Activated CD8-positive, alpha-beta memory T cell treated with anti-CD3 and anti-CD28 coated beads for 36 hours (primary cell): ENCODE results near the gene KRTCAP2. TPM values are rescaled to one million over a fixed set of nuclear protein-coding genes. Genes with fewer than 3 reads are reported as not detected.
"Not testable (repeated sequence)": the region's sequence is repeated elsewhere in the genome, so short reads cannot be mapped to it uniquely, and the experiment has no call there.

Experiments
- CTCF ChIA-PET: fragments of 350-600 bp; sonication (Branson Sonifier 250); formaldehyde crosslinking; loops from one replicate; lab custom pipeline; 2021; ENCODE audit warnings: antibody characterized with exemption; lab: Charles Lee
- POLR2A ChIA-PET: fragments of 350-600 bp; sonication (Branson Sonifier 250); formaldehyde crosslinking; loops from one replicate; lab custom pipeline; 2021; ENCODE audit warnings: antibody characterized with exemption; lab: Charles Lee
- total RNA-seq, 2 experiments: library from RNA; stranded (reverse); gene quantifications; one replicate each; pipeline ENCODE4 v1.2.3, GENCODE V29; 2021

Gene KRTCAP2
- total RNA-seq = 100 to 1,000 TPM; 179 to 199 TPM

- ChIA-PET POLR2A (interaction anchor here (0.6 to 2.1 kb wide), 8 partner anchors 8 to 88 kb away, joined by 3 to 11 read pairs (median 3); partner anchors contain the start of gene SLC50A1), CTCF (interaction anchor here (0.6 to 10.5 kb wide), 31 partner anchors 14 to 1334 kb away, joined by 3 to 94 read pairs (median 4); partner anchors contain the start of genes ADAM15 and DPM3)
These were observed at the start of gene KRTCAP2 for GRCh38 chr1:155172732-155173477. KRTCAP2 (minus strand) TSS chr1:155173304; CDS start chr1:155173224, 80 bp downstream.

- CTCF ChIA-PET = interaction anchor here (2.6 kb wide), 1 partner anchor 13 kb away, joined by 8 read pairs; the partner anchor contains the start of genes MTX1 and THBS3
- POLR2A ChIA-PET = not testable (repeated sequence)
These were observed 47.3 kb upstream of the KRTCAP2 start for GRCh38 chr1:155220211-155220965.

DNA sequence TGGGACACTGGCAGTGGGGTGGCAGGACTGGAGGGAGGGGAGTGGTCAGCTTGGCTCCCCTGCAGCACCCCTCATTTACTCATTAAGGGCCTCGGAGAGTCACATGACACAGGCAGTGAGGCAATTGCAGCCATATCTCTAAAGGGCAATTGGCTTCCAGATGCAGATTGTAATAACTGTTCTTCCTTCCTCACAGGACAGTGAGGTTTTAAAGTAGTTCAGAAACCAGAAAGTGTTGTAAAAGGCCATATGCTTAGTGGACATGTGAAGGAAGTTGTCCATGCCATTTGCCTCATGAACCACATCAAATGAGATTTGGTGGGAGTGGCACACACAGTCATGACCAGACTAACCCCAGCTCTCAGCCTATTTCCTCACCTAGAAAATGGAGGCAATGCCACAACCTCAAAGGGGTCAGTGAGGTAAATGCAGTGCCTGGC, 46.5 kb upstream of the KRTCAP2 start:
- ChIA-PET CTCF (interaction anchor here (2.6 kb wide), 1 partner anchor 12 kb away, joined by 8 read pairs; the partner anchor contains the start of genes MTX1 and THBS3), POLR2A (no interaction called here)

- POLR2A ChIA-PET = no interaction called here
- CTCF ChIA-PET = interaction anchor here (1.2 to 2.6 kb wide), 3 partner anchors 12 to 32 kb away, joined by 3 to 8 read pairs (median 5); partner anchors contain the start of genes MTX1 and THBS3
These were observed 45.9 kb upstream of the KRTCAP2 start for GRCh38 chr1:155218854-155219591.

GRCh38 chr1:155214702-155215101, 41.6 kb upstream of the KRTCAP2 start:
- POLR2A ChIA-PET, CTCF ChIA-PET: not testable (repeated sequence)

DNA sequence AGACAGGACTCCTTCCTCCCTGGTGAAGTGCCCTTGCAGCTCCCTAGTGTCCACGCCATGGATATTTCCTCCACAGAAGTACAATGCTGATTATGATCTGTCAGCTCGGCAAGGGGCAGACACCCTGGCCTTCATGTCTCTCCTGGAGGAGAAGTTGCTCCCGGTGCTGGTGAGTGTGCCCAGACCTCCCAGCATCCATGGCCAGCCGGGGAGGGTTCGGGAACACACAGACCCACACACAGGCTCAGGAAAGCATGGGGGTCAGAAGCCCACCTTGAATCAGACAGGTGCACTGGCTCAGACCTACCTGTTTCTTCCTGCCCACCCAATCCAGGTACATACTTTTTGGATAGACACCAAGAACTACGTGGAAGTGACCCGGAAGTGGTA, 38.9 kb upstream of the KRTCAP2 start:
- CTCF ChIA-PET = interaction anchor here (0.8 kb wide), 1 partner anchor 39 kb away, joined by 3 read pairs; no protein-coding TSS in a partner anchor
- POLR2A ChIA-PET = not testable (repeated sequence)

DNA sequence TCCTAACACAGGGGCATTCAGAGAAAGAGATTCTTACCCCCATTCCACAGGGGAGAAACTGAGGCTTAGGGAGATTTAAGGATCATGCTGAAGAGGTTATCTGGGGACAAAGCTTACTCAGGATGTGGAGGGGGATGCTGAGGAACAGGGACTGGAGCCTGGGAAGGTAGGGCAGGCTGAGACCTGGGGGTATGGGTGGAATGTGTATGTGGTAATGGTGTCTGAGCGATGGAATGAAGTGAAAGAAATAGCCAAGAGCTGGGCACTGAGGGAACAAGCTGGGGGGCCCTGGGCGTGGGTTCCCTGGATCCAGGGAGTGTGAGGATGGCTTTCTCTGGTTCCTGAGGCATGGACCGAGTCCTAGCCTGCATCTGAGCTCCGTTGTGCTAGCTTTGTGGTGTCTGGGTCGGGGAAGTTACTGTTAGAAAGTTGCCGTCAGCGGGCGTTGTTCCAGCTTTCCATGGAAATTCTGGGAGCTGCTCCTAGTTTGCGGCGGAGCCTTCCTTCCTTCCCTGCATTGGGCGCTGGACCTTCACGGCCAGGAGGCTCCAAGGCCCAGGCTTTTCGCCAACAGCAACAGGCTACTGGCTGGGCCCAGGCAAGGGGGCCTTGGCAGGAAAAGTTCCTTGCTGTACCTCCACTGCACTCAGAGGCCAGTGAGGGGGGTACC, 38.4 kb upstream of the KRTCAP2 start:
- ChIA-PET POLR2A (interaction anchor here (0.6 kb wide), 1 partner anchor 12 kb away, joined by 4 read pairs; no protein-coding TSS in a partner anchor), CTCF (interaction anchor here (0.7 to 0.8 kb wide), 2 partner anchors 33 to 39 kb away, joined by 3 to 4 read pairs; no protein-coding TSS in a partner anchor)

GRCh38 chr1:155210314-155211104, 37.4 kb upstream of the KRTCAP2 start:
- ChIA-PET POLR2A (interaction anchor here (4.0 kb wide), 1 partner anchor 17 kb away, joined by 25 read pairs; no protein-coding TSS in a partner anchor), CTCF (no interaction called here)

DNA sequence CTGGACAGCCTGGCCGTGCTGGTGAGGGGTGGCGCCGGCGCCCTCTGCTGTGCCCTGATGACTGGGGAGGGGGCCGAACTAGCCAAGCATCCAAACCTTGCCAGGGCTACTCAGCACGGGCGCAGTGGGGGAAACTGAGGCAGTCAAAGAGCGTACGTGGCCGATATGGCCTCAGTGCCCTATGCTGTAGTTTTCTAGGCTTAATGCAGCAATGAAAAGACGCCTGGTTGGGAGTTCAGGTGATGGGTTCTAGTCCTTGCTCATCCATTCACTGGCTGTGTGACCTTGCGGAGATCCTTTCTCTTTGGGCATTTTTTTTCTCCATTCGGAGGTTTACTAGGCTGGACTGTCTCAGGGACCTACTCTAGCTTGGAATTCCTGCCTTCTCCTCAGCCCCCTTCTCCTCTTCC, 36.2 kb upstream of the KRTCAP2 start:
- ChIA-PET POLR2A (interaction anchor here (1.0 to 4.0 kb wide), 3 partner anchors 13 to 17 kb away, joined by 3 to 25 read pairs (median 5); no protein-coding TSS in a partner anchor), CTCF (interaction anchor here (0.9 to 2.4 kb wide), 2 partner anchors 16 to 18 kb away, joined by 3 to 9 read pairs; no protein-coding TSS in a partner anchor)

DNA sequence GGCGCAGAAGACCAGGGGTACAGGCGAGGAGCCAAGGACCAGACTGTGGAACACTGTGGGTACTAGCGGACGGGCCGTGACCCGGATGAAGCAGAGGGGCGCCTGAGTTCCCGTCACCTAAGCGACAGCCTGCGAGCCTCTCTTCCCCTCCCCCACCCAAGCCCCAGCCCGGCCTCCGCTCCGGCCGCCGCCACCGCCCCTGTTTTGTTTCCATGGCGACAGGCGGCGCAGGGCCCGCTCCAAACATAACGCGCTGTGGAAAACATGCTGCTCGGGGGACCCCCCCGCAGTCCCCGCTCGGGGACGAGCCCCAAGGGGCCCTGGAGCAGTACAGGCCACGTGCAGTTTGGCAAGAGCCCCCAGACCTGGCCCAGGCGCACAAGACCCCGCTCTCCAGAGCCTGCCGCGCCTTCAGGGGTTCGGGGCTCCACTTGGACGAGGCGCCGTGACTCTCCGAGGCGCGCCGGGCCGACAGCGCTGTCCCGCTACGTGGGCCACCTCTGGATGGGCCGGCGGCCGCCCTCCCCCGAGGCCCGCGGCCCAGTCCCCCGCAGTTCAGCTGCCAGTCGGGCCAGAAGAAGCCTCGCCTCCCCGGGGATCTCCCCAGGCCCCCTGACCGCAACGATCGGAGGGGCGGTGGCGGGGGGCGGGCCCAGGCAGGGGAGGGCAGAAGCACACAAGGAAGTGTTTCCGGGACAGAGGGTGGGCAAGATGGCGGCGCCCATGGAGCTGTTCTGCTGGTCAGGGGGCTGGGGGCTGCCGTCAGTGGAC, 35.6 kb upstream of the KRTCAP2 start, which contains the start of gene MTX1:
MTX1 (plus strand) TSS at position 155 of the 771 bp plus-strand sequence; CDS start at position 265, 110 bp downstream.
- ChIA-PET POLR2A (interaction anchor here (1.0 to 4.0 kb wide), 3 partner anchors 12 to 18 kb away, joined by 3 to 25 read pairs (median 5); no protein-coding TSS in a partner anchor), CTCF (interaction anchor here (0.9 to 2.9 kb wide), 7 partner anchors 10 to 42 kb away, joined by 3 to 28 read pairs (median 10); no protein-coding TSS in a partner anchor)

DNA sequence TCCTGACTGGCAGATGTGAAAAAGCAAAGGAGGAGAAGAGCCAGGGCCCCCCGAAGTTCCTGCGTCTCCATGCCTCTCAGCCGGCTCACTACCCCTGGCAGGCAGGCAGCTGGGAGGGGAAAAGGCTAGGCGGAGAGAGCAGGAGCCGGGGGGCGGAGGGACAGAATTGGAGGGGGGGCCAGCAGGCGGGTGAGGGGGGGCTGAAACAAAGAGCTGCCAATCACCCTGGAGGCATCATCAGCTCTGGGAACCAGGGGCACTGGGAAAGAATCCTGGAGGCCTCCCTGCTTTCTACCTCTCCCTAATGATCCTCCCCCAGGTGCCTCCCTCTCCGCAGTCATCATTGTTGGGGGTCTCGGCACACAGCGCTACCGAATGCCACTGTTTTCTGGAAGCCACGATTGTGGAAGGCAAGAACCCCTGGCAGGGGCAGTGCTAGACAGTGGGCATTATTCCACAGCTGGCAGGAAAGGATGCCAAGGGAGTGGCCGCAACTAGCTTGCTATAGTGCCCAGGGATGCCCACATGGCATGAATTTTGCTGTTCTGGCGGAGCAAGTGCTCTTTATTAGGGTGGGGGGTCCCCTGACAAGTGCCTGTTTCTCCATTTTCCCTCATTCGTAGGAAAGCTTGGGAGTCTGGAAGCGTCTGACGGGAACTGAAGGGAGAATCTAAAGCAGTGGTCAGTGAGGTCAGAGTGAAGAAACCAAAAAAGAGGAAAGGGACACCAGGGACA, 34.9 kb upstream of the KRTCAP2 start, which contains the start of gene THBS3:
THBS3 (minus strand) TSS at position 92 of the 735 bp plus-strand sequence; CDS start at position 71, 21 bp downstream.
- POLR2A ChIA-PET = interaction anchor here (0.7 to 4.0 kb wide), 2 partner anchors 14 to 51 kb away, joined by 5 to 25 read pairs; no protein-coding TSS in a partner anchor
- CTCF ChIA-PET = interaction anchor here (0.8 to 2.9 kb wide), 8 partner anchors 11 to 43 kb away, joined by 5 to 28 read pairs (median 10); a partner anchor contains a TSS

DNA sequence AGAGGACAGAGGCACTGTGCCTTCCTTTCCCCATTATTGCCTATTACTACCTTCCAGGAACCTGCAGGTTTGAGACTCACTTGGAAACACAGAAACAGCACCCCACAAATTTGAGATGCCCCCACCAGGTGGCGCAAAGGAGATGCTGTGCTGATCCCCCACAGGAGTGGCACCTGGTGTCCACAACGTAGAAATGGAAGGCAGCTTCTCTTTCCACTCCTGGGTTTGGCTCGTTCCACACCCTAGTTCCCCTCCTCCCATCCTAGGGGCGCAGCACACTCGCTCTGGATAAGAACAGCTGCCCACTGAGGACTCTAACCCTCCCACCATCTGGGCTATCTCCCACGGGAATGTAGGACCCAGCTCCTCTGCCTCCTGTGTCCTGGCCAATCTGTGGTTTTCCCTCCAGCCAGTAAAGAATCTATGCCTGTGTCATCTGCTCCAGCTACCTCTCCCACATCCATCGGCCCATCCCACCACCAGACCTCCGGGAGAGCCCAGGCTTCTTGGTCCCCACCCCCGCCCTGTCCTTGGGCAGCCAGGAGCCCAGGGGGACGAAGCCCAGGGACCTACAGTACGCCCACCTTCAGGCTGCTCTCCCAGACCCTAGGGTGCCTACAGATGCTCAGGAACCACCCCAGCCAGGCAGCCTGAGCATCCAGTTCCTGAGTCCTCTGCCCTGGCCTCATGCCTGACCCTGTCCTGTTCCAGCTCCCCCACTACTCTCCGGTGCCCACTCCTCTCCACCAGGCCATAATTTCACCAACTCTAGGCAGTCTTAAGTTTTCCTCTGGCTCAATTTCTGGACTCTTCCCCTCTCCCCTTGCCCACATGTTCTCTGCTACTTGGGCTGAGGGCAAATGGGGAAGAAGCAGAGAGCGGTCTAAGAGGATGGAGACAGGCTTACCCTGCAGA, 34.0 kb upstream of the KRTCAP2 start:
- ChIA-PET CTCF (interaction anchor here (0.5 to 2.9 kb wide), 20 partner anchors 9 to 281 kb away, joined by 3 to 28 read pairs (median 6); partner anchors contain the start of gene KRTCAP2), POLR2A (interaction anchor here (0.6 to 4.0 kb wide), 6 partner anchors 13 to 153 kb away, joined by 3 to 25 read pairs (median 4); no protein-coding TSS in a partner anchor)

GRCh38 chr1:155205969-155206593, 33.0 kb upstream of the KRTCAP2 start:
- ChIA-PET CTCF (interaction anchor here (1.4 to 2.9 kb wide), 5 partner anchors 12 to 100 kb away, joined by 4 to 28 read pairs (median 10); no protein-coding TSS in a partner anchor), POLR2A (no interaction called here)
